HepG2 (cell line): ENCODE results near the gene STK11. TPM values are rescaled to one million over a fixed set of nuclear protein-coding genes. Genes with fewer than 3 reads are reported as not detected.

Experiments
- ARNT2 ChIP-seq: sonication (generic); formaldehyde crosslinking; IDR thresholded peaks from 2 replicates; pipeline ENCODE4 v1.8.0; 2022; ENCODE audit warnings: mild to moderate bottlenecking, low read depth, missing genetic modification reagents, moderate library complexity
- ETV5 ChIP-seq: IDR thresholded peaks from 2 replicates; pipeline ENCODE4 v1.6.1; 2018; ENCODE audit warnings: missing biosample characterization, missing genetic modification reagents, inconsistent platforms, borderline replicate concordance
- HDAC1 ChIP-seq: sonication (generic); formaldehyde crosslinking; IDR thresholded peaks from 2 replicates; pipeline ENCODE4 v1.5.1; 2020; ENCODE audit warnings: mild to moderate bottlenecking, missing genetic modification reagents
- HES4 ChIP-seq: sonication (generic); formaldehyde crosslinking; IDR thresholded peaks from 2 replicates; pipeline ENCODE4 v1.9.0; 2021; ENCODE audit warnings: mild to moderate bottlenecking, missing genetic modification reagents, borderline replicate concordance
- IKZF4 ChIP-seq: sonication (generic); formaldehyde crosslinking; IDR thresholded peaks from 2 replicates; pipeline ENCODE4 v1.5.1; 2020; ENCODE audit warnings: borderline replicate concordance, mild to moderate bottlenecking, low read depth, missing genetic modification reagents; ENCODE audit errors: not compliant biosample characterization
- MAZ ChIP-seq, 2 experiments: sonication (generic) in 1 of 2; formaldehyde crosslinking in 1 of 2; IDR thresholded peaks; 2 replicates each; pipeline versions ENCODE4 v1.5.0 to v1.6.1; 2012 to 2020; ENCODE audit warnings: low read depth in 2 of 2, mild to moderate bottlenecking in 2 of 2, borderline replicate concordance in 1 of 2, improper control_type of control experiment in 1 of 2, low read length in 1 of 2, missing genetic modification reagents in 1 of 2, moderate library complexity in 1 of 2
- MED1 ChIP-seq: sonication (generic); formaldehyde crosslinking; IDR thresholded peaks from 2 replicates; pipeline ENCODE4 v1.4.0; 2020; ENCODE audit warnings: missing genetic modification reagents
- PATZ1 ChIP-seq: sonication (generic); formaldehyde crosslinking; IDR thresholded peaks from 2 replicates; pipeline ENCODE4 v1.4.0; 2020; ENCODE audit warnings: missing genetic modification reagents
- PRDM15 ChIP-seq: sonication (generic); formaldehyde crosslinking; IDR thresholded peaks from 2 replicates; pipeline ENCODE4 v1.4.0; 2020; ENCODE audit warnings: missing genetic modification reagents
- RFX5 ChIP-seq: IDR thresholded peaks from 2 replicates; pipeline ENCODE4 v1.6.1; 2011; ENCODE audit warnings: low read depth, low read length, improper control_type of control experiment
- SRF ChIP-seq: IDR thresholded peaks from 2 replicates; pipeline ENCODE4 v1.6.1; 2011; ENCODE audit warnings: mild to moderate bottlenecking, low read depth, low read length, moderate library complexity
- STAG1 ChIP-seq: sonication (generic); formaldehyde crosslinking; IDR thresholded peaks from 2 replicates; pipeline ENCODE4 v1.4.0; 2020; ENCODE audit warnings: missing genetic modification reagents
- ZBTB4 ChIP-seq: sonication (generic); formaldehyde crosslinking; IDR thresholded peaks from 2 replicates; pipeline ENCODE4 v1.4.0; 2020; ENCODE audit warnings: missing genetic modification reagents, mild to moderate bottlenecking, borderline replicate concordance
- ZNF335 ChIP-seq: sonication (generic); formaldehyde crosslinking; IDR thresholded peaks from 2 replicates; pipeline ENCODE4 v1.4.0; 2020; ENCODE audit warnings: missing genetic modification reagents
- ZNF788 ChIP-seq: sonication (generic); formaldehyde crosslinking; IDR thresholded peaks from 2 replicates; pipeline ENCODE4 v1.5.0; 2020; ENCODE audit warnings: mild to moderate bottlenecking, missing genetic modification reagents, borderline replicate concordance
- ZSCAN25 ChIP-seq: sonication (generic); formaldehyde crosslinking; IDR thresholded peaks from 2 replicates; pipeline ENCODE4 v1.8.0; 2022; ENCODE audit warnings: mild to moderate bottlenecking, missing genetic modification reagents
- polyA plus RNA-seq, 8 experiments: library from polyadenylated mRNA; depleted of rRNA in 3 of 8; stranded (reverse) in 7 of 8; unstranded in 1 of 8; fragments of >200 nt; fragmentation: Illumina TruSeq in 4 of 8; extraction: Trizol in 4 of 8; gene quantifications; 2 replicates each; pipeline versions ENCODE4 v1.2.1 to v1.2.3, GENCODE V29; 2011 to 2016; ENCODE audit warnings: low read depth in 4 of 8, missing spikeins in 1 of 8, mixed read lengths in 1 of 8; ENCODE audit not compliant: insufficient read depth in 1 of 8
- total RNA-seq, 5 experiments: library from RNA; depleted of rRNA; stranded (reverse); fragments of >200 nt; fragmentation: Illumina TruSeq; extraction: Trizol; gene quantifications; 2 replicates each; pipeline ENCODE4 v1.2.3, GENCODE V29; 2016; ENCODE audit warnings: low read depth in 1 of 5

The STK11 gene
- total and polyA plus RNA-seq, 2 of the 13 experiments (the other 11 are each of a cell fraction or from before 2014, with no cell fraction given), result 27.5 to 43.6 TPM

- no peak for TF ChIP-seq ZBTB4
- TF ChIP-seq HES4 (CRISPR knock-in tag), result peak; percentile 64; the same call in 1 of the 2 replicates
- no peak for TF ChIP-seq ARNT2
- peak; percentile 61; the same call in 1 of the 2 replicates for TF ChIP-seq ZSCAN25
- TF ChIP-seq MAZ (IDR thresholded peaks at IDR 0.05; ENCODE audit: borderline replicate concordance, low read depth, low read length), result peak; percentile 92
- TF ChIP-seq MAZ (CRISPR knock-in tag; IDR thresholded peaks at IDR 0.05; ENCODE audit: low read depth), result peak; percentile 81
- peak; percentile 61; the same call in 1 of the 2 replicates for TF ChIP-seq RFX5
- peak; percentile 26; the same call in 1 of the 2 replicates for TF ChIP-seq HDAC1 (CRISPR knock-in tag)
- TF ChIP-seq PRDM15 (CRISPR knock-in tag), result 0 out of 2 replicates have a peak, but pooled peaks have one; percentile 61
- peak; percentile 87 for TF ChIP-seq PATZ1 (CRISPR knock-in tag)
- TF ChIP-seq ETV5 (CRISPR knock-in tag), result no peak
- TF ChIP-seq IKZF4 (CRISPR knock-in tag), result peak; percentile 35
- TF ChIP-seq MED1 (CRISPR knock-in tag), result no peak
- TF ChIP-seq STAG1 (CRISPR knock-in tag), result peak; percentile 70
- TF ChIP-seq ZNF335, result no peak
- 0 out of 2 replicates have a peak, but pooled peaks have one; percentile 22 for TF ChIP-seq ZNF788 (CRISPR knock-in tag)
- TF ChIP-seq SRF, result no peak
These were observed 34.5 kb downstream of the STK11 start (continued) for GRCh38 chr19:1239796-1240737.
